ENCODE results near the gene DNAH9. TPM values are rescaled to one million over a fixed set of nuclear protein-coding genes. Genes with fewer than 3 reads are reported as not detected.

Gene DNAH9
- total RNA-seq, 1 donor from 2014 or later = 0.98 TPM

- intact Hi-C loops (cut with DNase I) = no loop called here
- DNase-seq (ENCODE audit: low spot score) (no peak), ATAC-seq (no peak)
Observed at GRCh38 chr17:11601661-11602060, 3.4 kb downstream of the DNAH9 start.

- intact Hi-C loops (cut with DNase I) = no loop called here
- peak; percentile 60 for DNase-seq (ENCODE audit: low spot score)
- peak; percentile 97 for ATAC-seq
Observed at GRCh38 chr17:11608396-11608795, 10.1 kb downstream of the DNAH9 start.

GRCh38 chr17:11610999-11611566 lies 12.8 kb downstream of the DNAH9 start:
- DNase-seq (ENCODE audit: low spot score) = no peak
- no peak for ATAC-seq
- intact Hi-C loops (cut with DNase I) = no loop called here

- intact Hi-C loops (cut with DNase I) = no loop called here
- ATAC-seq (no peak), DNase-seq (ENCODE audit: low spot score) (no peak)
Observed at GRCh38 chr17:11612956-11613355, 14.7 kb downstream of the DNAH9 start.

- ATAC-seq (peak; percentile 77), DNase-seq (ENCODE audit: low spot score) (peak; percentile 72)
- intact Hi-C loops (cut with DNase I) = no loop called here
Observed at GRCh38 chr17:11618861-11619566, 20.7 kb downstream of the DNAH9 start.

- no peak for DNase-seq (ENCODE audit: low spot score)
- intact Hi-C loops (cut with DNase I) = no loop called here
- ATAC-seq = no peak
Observed at GRCh38 chr17:11622492-11622891, 24.2 kb downstream of the DNAH9 start.

- no peak for DNase-seq (ENCODE audit: low spot score)
- no peak for ATAC-seq
- intact Hi-C loops (cut with DNase I) = no loop called here
Observed at GRCh38 chr17:11624976-11625375, 26.7 kb downstream of the DNAH9 start.

- ATAC-seq (no peak), DNase-seq (ENCODE audit: low spot score) (no peak)
- intact Hi-C loops (cut with DNase I) = no loop called here
Observed at GRCh38 chr17:11625878-11626277, 27.6 kb downstream of the DNAH9 start.

GRCh38 chr17:11627301-11627940 lies 29.2 kb downstream of the DNAH9 start:
- ATAC-seq (no peak), DNase-seq (ENCODE audit: low spot score) (no peak)
- intact Hi-C loops (cut with DNase I) = no loop called here

- DNase-seq (ENCODE audit: low spot score) (no peak), ATAC-seq (no peak)
- intact Hi-C loops (cut with DNase I) = no loop called here
Observed at GRCh38 chr17:11628374-11628773, 30.1 kb downstream of the DNAH9 start.

- intact Hi-C loops (cut with DNase I) = no loop called here
- ATAC-seq = no peak
- no peak for DNase-seq (ENCODE audit: low spot score)
Observed at GRCh38 chr17:11628831-11629230, 30.6 kb downstream of the DNAH9 start.

GRCh38 chr17:11636771-11637170 lies 38.5 kb downstream of the DNAH9 start:
- ATAC-seq (no peak), DNase-seq (ENCODE audit: low spot score) (no peak)
- intact Hi-C loops (cut with DNase I) = no loop called here

- intact Hi-C loops (cut with DNase I) = no loop called here
- ATAC-seq (no peak), DNase-seq (ENCODE audit: low spot score) (no peak)
Observed at GRCh38 chr17:11637796-11638195, 39.5 kb downstream of the DNAH9 start.

GRCh38 chr17:11638700-11639265 lies 40.5 kb downstream of the DNAH9 start:
- intact Hi-C loops (cut with DNase I) = no loop called here

GRCh38 chr17:11639736-11640462 lies 41.6 kb downstream of the DNAH9 start:
- no peak for ATAC-seq
- intact Hi-C loops (cut with DNase I) = no loop called here
- DNase-seq (ENCODE audit: low spot score) = no peak

More at GRCh38 chr17:11638700-11639265, 40.5 kb downstream of the DNAH9 start:
- no peak for DNase-seq (ENCODE audit: low spot score)
- ATAC-seq = no peak

- intact Hi-C loops (cut with DNase I) = no loop called here
- no peak for DNase-seq (ENCODE audit: low spot score)
- no peak for ATAC-seq
Observed at GRCh38 chr17:11640463-11640814, 42.2 kb downstream of the DNAH9 start.

- intact Hi-C loops (cut with DNase I) = no loop called here
- DNase-seq (ENCODE audit: low spot score) (no peak), ATAC-seq (no peak)
Observed at GRCh38 chr17:11641521-11642275, 43.4 kb downstream of the DNAH9 start.

GRCh38 chr17:11642655-11643054 lies 44.4 kb downstream of the DNAH9 start:
- peak; percentile 91 for ATAC-seq

GRCh38 chr17:11643851-11644250 lies 45.6 kb downstream of the DNAH9 start:
- intact Hi-C loops (cut with DNase I) = no loop called here
- DNase-seq (ENCODE audit: low spot score) (no peak), ATAC-seq (no peak)

More at GRCh38 chr17:11642655-11643054, 44.4 kb downstream of the DNAH9 start:
- intact Hi-C loops (cut with DNase I) = no loop called here
- peak; percentile 64 for DNase-seq (ENCODE audit: low spot score)

Measured in sciatic nerve (tissue), 2 donors.